A673 (cell line): ENCODE results near the gene AHRR. TPM values are rescaled to one million over a fixed set of nuclear protein-coding genes. Genes with fewer than 3 reads are reported as not detected.

Experiments used
- BruUV-seq: library from RNA; stranded (reverse); fragments of 400-500 nt; replicated peaks from 2 replicates; lab custom pipeline; 2021; lab: Mats Ljungman, UMichigan
- CTCF ChIA-PET: fragments of 300-600 bp; sonication (Branson Sonifier 250); formaldehyde crosslinking; loops from one replicate; lab custom pipeline; 2022; ENCODE audit warnings: antibody characterized with exemption; lab: Charles Lee
- POLR2A ChIA-PET: fragments of 300-600 bp; sonication (Branson Sonifier 250); formaldehyde crosslinking; loops from one replicate; lab custom pipeline; 2022; ENCODE audit warnings: antibody characterized with exemption; ENCODE audit not compliant: low non-redundant PET; lab: Charles Lee
- DNase-seq: peaks from one replicate; pipeline ENCODE4 v3.0.0-alpha.2; 2015; ENCODE audit warnings: low spot score
- H3K27ac ChIP-seq: fragments of 200-600 bp; sonication (generic); 2 replicates; pipeline ENCODE4 v1.5.1; 2016; ENCODE audit warnings: mixed run types, low read depth, mild to moderate bottlenecking, mixed read lengths, antibody characterized with exemption, low read length; ENCODE audit not compliant: poor library complexity, severe bottlenecking
- H3K27me3 ChIP-seq: fragments of 200-600 bp; sonication (generic); replicated peaks from 2 replicates; pipeline ENCODE4 v1.6.1; 2017; ENCODE audit warnings: mixed run types, low read depth, mild to moderate bottlenecking, mixed read lengths, antibody characterized with exemption, low read length; ENCODE audit not compliant: insufficient read depth, poor library complexity
- H3K36me3 ChIP-seq: fragments of 200-600 bp; sonication (generic); 2 replicates; pipeline ENCODE4 v1.6.1; 2016; ENCODE audit warnings: mixed run types, mild to moderate bottlenecking, mixed read lengths, antibody characterized with exemption, low read length; ENCODE audit not compliant: insufficient read depth, poor library complexity, severe bottlenecking
- H3K4me1 ChIP-seq: fragments of 200-600 bp; sonication (generic); 2 replicates; pipeline ENCODE4 v1.6.1; 2017; ENCODE audit warnings: mixed run types, mild to moderate bottlenecking, mixed read lengths, antibody characterized with exemption, low read length; ENCODE audit not compliant: insufficient read depth, poor library complexity, severe bottlenecking
- H3K4me3 ChIP-seq: fragments of 200-600 bp; sonication (generic); 2 replicates; pipeline ENCODE4 v1.5.1; 2016; ENCODE audit warnings: low read depth, mixed run types, mild to moderate bottlenecking, mixed read lengths, low read length; ENCODE audit not compliant: poor library complexity, severe bottlenecking
- H3K9me3 ChIP-seq: fragments of 200-600 bp; sonication (generic); 2 replicates; pipeline ENCODE4 v1.6.1; 2016; ENCODE audit warnings: mixed run types, low read depth, mild to moderate bottlenecking, mixed read lengths, antibody characterized with exemption, low read length; ENCODE audit not compliant: poor library complexity, severe bottlenecking
- CTCF ChIP-seq: fragments of 300-800, 200-600 bp; sonication (generic); conservative IDR thresholded peaks from 2 replicates; pipeline ENCODE4 v1.5.1; 2017; ENCODE audit warnings: low read depth, mild to moderate bottlenecking, antibody characterized with exemption, low read length, moderate library complexity, mixed read lengths
- EZH2 ChIP-seq: fragments of 200-600 bp; sonication (generic); IDR thresholded peaks from 2 replicates; pipeline ENCODE4 v1.6.1; 2017; ENCODE audit warnings: borderline replicate concordance, low read depth, mild to moderate bottlenecking, mixed read lengths, antibody characterized with exemption, low read length; ENCODE audit not compliant: poor library complexity, severe bottlenecking
- intact Hi-C: fragments of 100-400 bp; cut with micrococcal nuclease; formaldehyde crosslinking; loops from one replicate; pipeline ENCODE4 v1.10.0; 2022; ENCODE audit not compliant: unreplicated experiment
- total RNA-seq: library from RNA; stranded (reverse); gene quantifications from 2 replicates; pipeline ENCODE4 v1.2.3, GENCODE V29; 2021

AHRR gene
- total RNA-seq, 1 experiment from 2014 or later: 2.2 TPM

GRCh38 chr5:310516-310915, 11.0 kb upstream of the AHRR start:
- no peaks in the 10 kb centered on the region for H3K9me3 ChIP-seq
- POLR2A ChIA-PET: no interaction called here
- H3K27me3 ChIP-seq: no peaks in the 10 kb centered on the region
- DNase-seq: no peak
- no peaks in the 10 kb centered on the region for H3K4me1 ChIP-seq
- no peak overlapping the region for H3K27ac ChIP-seq
- peaks cover 5% of the 10 kb centered on the region for H3K36me3 ChIP-seq
- CTCF ChIA-PET: no interaction called here
- intact Hi-C loops: no loop called here
- H3K4me3 ChIP-seq: no peak overlapping the region
- no TSS peak for BruUV-seq
- TF ChIP-seq EZH2 (no peak), CTCF (no peak)

DNA sequence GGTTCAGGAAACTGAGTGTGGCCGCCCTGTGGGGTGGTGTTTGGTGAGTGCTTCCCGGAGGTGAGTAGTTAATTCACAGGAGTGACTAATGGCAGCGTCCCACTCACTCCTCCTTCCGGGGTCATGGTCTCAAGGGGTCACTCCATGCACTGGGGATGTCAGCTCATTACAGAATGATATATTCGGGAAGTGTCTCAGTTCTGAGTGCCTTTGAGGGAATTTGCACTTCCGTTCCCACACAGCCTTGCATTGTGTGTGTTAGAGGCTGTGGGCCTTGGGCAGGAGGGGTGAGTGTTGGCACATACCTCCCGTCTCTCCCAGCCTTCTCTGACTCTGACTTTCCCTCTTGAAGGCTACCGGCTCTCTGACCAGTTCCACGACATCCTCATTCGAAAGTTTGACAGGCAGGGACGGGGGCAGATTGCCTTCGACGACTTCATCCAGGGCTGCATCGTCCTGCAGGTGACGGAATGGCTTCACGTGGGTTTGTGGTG, 10.5 kb upstream of the AHRR start:
- TF ChIP-seq EZH2 (no peak), CTCF (no peak)
- Histone ChIP-seq H3K27me3 (no peaks in the 10 kb centered on the region), H3K4me1 (no peaks in the 10 kb centered on the region), H3K27ac (no peak overlapping the region), H3K9me3 (no peaks in the 10 kb centered on the region), H3K36me3 (peaks cover 7% of the 10 kb centered on the region), H3K4me3 (no peak overlapping the region)
- POLR2A ChIA-PET: no interaction called here
- BruUV-seq: no TSS peak
- intact Hi-C loops: no loop called here
- DNase-seq: no peak
- CTCF ChIA-PET: no interaction called here

DNA sequence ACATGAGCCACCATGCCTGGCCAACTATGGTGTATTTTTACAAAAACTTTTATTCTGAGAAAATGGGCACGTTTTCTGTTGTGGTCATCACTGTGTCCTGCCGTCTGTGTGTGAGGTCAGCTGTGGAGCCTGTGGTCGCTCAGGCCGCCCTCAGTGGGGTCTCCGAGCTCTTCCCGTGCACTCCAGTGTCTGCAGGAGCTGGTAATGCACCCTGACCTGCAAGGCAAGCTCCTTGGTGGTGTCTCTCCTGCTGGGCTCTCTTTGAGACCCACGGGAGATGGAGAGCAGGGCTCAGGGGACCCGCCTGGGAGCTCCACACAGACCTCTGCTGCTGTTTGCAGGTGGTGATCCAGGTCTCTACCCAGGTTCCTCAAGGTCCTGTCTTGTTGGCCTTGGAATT, 9.6 kb upstream of the AHRR start:
- H3K27me3 ChIP-seq: no peaks in the 10 kb centered on the region
- H3K4me3 ChIP-seq: no peak overlapping the region
- intact Hi-C loops: no loop called here
- POLR2A ChIA-PET: no interaction called here
- no peak for TF ChIP-seq CTCF
- TF ChIP-seq EZH2: no peak
- DNase-seq: no peak
- CTCF ChIA-PET: no interaction called here
- H3K9me3 ChIP-seq: no peaks in the 10 kb centered on the region
- peaks cover 6% of the 10 kb centered on the region for H3K36me3 ChIP-seq
- H3K27ac ChIP-seq: no peak overlapping the region
- no TSS peak for BruUV-seq
- H3K4me1 ChIP-seq: peaks cover under 1% of the 10 kb centered on the region
